HL-60 (cell line): Measurements from ENCODE around the gene VASN.
"Not testable (repeated sequence)": the region's sequence is repeated elsewhere in the genome, so short reads cannot be mapped to it uniquely, and the experiment has no call there.

Experiments
- DNase-seq, 2 experiments: peaks; one replicate each; pipeline ENCODE4 v3.0.0-alpha.2; 2010 to 2020; ENCODE audit warnings: low read depth in 1 of 2, low spot score in 1 of 2
- H3K27ac ChIP-seq: fragments of 250-450 bp; sonication (Bioruptor Pico); replicated peaks from 2 replicates; pipeline ENCODE4 v1.5.1; 2020; ENCODE audit warnings: mild to moderate bottlenecking, moderate library complexity
- H3K27me3 ChIP-seq: fragments of 250-450 bp; sonication (Bioruptor Pico); 2 replicates; pipeline ENCODE4 v1.5.1; 2021; ENCODE audit warnings: mild to moderate bottlenecking, moderate library complexity; ENCODE audit not compliant: insufficient read depth, poor library complexity, severe bottlenecking
- H3K4me3 ChIP-seq: replicated peaks from 2 replicates; pipeline ENCODE4 v1.5.1; 2011; ENCODE audit warnings: mild to moderate bottlenecking, control low read depth, low read length; ENCODE audit not compliant: insufficient read depth
- GABPA ChIP-seq: IDR thresholded peaks from 2 replicates; pipeline ENCODE4 v1.6.1; 2012; ENCODE audit warnings: low read depth
- POLR2AphosphoS5 ChIP-seq: IDR thresholded peaks from 2 replicates; pipeline ENCODE4 v1.6.1; 2012; ENCODE audit warnings: low read depth
- SPI1 ChIP-seq: IDR thresholded peaks from 2 replicates; pipeline ENCODE4 v1.6.1; 2012; ENCODE audit warnings: low read depth, mild to moderate bottlenecking, borderline replicate concordance
- TF ChIP-seq, protein P1 (sequence below): IDR thresholded peaks from one replicate; pipeline ENCODE4 v1.5.1; 2011; ENCODE audit warnings: low read length, control low read depth, inconsistent platforms; ENCODE audit not compliant: insufficient read depth
- TF ChIP-seq, protein P2 (sequence below): IDR thresholded peaks from 2 replicates; pipeline ENCODE4 v1.6.1; 2012; ENCODE audit warnings: low read depth; ENCODE audit not compliant: insufficient replicate concordance

The VASN gene

DNA sequence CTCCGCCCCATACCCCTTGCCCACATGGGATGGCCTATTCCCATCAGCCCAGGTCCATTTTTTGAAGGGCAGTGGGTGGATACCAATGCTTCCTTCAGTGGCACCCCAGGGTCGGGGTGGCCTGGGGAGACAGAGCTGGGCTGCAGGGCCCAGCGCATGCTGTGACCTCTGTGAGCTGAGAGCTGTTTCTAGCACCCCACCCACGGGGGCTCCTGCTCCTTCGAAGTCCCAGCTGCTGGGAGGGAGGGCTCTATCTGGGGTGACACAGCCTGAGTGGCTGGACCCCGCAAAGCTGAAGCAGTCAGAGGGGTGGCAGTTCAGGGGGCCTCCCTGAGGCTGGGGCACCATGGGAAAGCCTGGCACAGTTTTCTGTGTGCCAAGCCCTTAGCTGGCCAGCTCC is 31.2 kb upstream of the VASN start:
- no peak for TF ChIP-seq GABPA
- DNase-seq = no peak
- Histone ChIP-seq H3K4me3 (no peak overlapping the region), H3K27me3 (no peaks in the 10 kb centered on the region), H3K27ac (no peak overlapping the region)

DNA sequence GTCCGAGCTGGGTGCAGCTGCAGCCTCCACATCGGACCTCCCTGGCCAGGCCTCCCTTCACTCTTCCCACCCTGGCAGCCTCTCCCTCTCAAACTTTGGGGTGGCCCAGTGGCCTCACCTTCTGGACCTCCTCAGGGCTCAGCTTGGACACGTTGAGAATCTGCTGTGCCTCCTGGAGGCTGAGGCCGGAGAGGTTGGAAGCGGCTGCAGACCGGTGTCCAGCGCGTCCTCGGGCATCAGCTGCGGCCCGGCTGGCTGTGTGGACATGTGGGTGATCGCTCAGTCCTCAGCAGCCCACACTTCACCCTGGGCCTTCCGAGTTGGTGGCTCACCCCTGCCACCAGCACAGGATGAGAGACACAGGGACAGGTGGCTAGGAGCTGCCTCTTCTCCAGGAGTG is 30.4 kb upstream of the VASN start:
- no peak overlapping the region for H3K4me3 ChIP-seq
- DNase-seq = no peak
- TF ChIP-seq, protein P1, sequence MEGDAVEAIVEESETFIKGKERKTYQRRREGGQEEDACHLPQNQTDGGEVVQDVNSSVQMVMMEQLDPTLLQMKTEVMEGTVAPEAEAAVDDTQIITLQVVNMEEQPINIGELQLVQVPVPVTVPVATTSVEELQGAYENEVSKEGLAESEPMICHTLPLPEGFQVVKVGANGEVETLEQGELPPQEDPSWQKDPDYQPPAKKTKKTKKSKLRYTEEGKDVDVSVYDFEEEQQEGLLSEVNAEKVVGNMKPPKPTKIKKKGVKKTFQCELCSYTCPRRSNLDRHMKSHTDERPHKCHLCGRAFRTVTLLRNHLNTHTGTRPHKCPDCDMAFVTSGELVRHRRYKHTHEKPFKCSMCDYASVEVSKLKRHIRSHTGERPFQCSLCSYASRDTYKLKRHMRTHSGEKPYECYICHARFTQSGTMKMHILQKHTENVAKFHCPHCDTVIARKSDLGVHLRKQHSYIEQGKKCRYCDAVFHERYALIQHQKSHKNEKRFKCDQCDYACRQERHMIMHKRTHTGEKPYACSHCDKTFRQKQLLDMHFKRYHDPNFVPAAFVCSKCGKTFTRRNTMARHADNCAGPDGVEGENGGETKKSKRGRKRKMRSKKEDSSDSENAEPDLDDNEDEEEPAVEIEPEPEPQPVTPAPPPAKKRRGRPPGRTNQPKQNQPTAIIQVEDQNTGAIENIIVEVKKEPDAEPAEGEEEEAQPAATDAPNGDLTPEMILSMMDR = no peak
- TF ChIP-seq GABPA (no peak), SPI1 (no peak), POLR2AphosphoS5 (no peak)
- TF ChIP-seq, protein P2, sequence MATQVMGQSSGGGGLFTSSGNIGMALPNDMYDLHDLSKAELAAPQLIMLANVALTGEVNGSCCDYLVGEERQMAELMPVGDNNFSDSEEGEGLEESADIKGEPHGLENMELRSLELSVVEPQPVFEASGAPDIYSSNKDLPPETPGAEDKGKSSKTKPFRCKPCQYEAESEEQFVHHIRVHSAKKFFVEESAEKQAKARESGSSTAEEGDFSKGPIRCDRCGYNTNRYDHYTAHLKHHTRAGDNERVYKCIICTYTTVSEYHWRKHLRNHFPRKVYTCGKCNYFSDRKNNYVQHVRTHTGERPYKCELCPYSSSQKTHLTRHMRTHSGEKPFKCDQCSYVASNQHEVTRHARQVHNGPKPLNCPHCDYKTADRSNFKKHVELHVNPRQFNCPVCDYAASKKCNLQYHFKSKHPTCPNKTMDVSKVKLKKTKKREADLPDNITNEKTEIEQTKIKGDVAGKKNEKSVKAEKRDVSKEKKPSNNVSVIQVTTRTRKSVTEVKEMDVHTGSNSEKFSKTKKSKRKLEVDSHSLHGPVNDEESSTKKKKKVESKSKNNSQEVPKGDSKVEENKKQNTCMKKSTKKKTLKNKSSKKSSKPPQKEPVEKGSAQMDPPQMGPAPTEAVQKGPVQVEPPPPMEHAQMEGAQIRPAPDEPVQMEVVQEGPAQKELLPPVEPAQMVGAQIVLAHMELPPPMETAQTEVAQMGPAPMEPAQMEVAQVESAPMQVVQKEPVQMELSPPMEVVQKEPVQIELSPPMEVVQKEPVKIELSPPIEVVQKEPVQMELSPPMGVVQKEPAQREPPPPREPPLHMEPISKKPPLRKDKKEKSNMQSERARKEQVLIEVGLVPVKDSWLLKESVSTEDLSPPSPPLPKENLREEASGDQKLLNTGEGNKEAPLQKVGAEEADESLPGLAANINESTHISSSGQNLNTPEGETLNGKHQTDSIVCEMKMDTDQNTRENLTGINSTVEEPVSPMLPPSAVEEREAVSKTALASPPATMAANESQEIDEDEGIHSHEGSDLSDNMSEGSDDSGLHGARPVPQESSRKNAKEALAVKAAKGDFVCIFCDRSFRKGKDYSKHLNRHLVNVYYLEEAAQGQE = no peak
- H3K27ac ChIP-seq = no peak overlapping the region
- no peaks in the 10 kb centered on the region for H3K27me3 ChIP-seq

DNA sequence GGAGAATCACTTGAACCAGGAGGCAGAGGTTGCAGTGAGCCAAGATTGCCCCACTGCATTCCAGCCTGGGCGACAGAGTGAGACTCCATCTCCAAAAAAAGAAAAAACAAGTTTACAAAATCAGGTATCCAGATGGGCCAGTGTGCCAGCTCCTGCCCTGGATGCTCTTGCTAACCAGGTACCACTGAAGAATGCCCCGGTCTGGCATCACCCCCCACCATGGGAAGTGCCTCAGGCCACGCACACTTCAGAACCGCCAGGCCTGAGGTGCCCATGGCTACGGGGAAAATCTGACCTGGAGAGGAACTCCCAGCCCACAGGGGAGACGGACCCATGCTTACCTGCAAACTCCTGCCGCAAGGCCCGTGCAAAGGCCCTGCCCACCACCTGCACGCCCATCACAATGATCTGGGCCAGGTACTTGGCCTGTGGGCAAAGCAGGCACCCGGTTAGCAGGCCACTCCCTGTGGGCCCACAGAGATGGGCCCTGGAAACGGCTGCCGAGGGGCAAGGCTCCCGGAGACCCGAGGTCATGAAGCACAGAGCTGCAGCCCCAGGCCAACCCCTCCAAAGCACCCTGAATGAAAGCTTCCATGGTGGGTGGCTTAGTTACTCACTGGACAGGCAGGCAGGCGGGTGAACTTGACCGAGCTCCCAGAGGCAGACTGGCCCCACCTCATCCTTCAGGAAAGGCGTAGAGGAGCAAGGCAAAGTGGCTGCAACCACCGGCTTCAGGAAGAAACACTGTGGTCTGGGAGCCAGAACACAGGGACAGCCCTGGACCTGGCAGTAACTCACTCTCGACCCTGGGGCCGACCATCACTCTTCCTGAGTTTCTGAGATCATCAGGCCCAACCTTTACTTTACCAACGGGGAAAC is 28.5 kb upstream of the VASN start:
- DNase-seq = no peak

DNA sequence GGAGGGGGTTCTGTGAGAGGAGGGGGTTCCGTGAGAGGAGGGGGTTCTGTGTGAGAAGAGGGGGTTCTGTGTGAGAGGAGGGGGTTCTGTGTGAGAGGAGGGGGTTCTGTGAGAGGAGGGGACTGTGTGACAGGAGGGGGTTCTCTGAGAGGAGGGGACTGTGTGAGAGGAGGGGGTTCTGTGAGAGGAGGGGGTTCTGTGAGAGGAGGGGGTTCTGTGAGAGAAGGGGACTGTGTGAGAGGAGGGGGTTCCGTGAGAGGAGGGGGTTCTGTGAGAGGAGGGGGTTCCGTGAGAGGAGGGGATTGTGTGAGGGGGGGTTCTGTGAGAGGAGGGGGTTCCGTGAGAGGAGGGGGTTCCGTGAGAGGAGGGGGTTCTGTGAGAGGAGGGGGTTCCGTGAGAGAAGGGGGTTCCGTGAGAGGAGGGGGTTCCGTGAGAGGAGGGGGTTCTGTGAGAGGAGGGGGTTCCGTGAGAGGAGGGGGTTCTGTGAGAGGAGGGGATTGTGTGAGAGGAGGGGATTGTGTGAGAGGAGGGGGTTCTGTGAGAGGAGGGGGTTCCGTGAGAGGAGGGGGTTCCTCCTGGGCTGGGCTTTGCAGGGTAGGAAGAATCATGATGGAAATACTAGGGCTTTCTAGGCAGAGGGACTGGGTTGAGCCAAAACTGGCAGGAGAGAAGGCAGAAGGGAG is 27.2 kb upstream of the VASN start:
- not testable (repeated sequence) for DNase-seq, H3K27me3 ChIP-seq, H3K4me3 ChIP-seq
- H3K27ac ChIP-seq = peak overlapping the region; percentile 75; the same call in 1 of the 2 replicates

More for the DNA sequence above, 28.5 kb upstream of the VASN start:
- no peaks in the 10 kb centered on the region for H3K27me3 ChIP-seq
- H3K27ac ChIP-seq = no peak overlapping the region
- H3K4me3 ChIP-seq = no peak overlapping the region
- TF ChIP-seq GABPA (no peak), POLR2AphosphoS5 (no peak)
- TF ChIP-seq, protein P2 = no peak

DNA sequence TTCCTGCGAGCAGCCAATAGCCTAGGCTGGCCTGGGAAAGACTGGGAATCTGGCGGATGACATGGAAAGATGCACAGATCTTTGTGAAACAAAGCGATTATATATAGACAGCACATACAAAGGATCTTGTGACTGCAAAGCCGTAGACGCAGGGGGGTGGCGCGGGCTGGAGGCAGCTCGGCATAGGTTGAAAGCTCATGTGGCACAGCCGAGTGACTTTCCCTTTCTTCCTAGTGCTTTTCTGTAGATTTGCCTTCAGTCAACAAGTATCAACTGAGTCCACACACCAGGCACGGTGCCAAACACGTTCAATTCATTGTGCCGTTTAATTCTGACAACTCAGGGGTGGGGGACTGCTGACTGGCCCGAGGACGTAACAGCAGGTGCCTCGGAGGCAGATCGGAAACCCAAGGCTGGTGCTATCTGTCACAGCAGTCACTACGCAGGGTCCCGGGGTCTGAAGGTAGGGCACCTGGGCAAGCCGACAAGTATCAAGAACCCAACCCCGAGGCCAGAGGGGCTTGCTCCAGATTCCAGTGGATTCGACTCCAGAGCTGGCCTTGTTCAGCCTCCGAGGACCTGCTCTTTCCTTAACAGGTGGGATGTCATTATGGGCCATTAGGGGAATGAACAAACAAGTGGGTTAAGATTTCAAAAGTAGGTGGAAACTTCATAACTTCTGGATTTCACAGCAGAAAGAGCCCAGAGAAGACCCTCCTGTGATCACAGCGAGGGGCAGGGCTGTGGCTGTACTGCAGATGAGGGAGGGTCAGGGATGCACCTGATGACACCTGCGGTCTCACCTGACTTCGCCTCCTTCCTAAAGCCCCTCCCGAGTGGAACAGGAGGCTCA is 26.4 kb upstream of the VASN start:
- no peak for DNase-seq
- no peaks in the 10 kb centered on the region for H3K27me3 ChIP-seq
- no peak for TF ChIP-seq SPI1
- TF ChIP-seq, protein P2 = no peak
- TF ChIP-seq GABPA = no peak
- TF ChIP-seq, protein P1 = no peak
- no peak for TF ChIP-seq POLR2AphosphoS5
- H3K27ac ChIP-seq = peak overlapping the region; percentile 75
- no peak overlapping the region for H3K4me3 ChIP-seq
